HepG2 (cell line): ENCODE results near the gene ZSWIM5.

Source experiments
- HNRNPL ChIP-seq: fragments of 200-400 bp; formaldehyde crosslinking; IDR thresholded peaks from 2 replicates; pipeline ENCODE4 v1.6.1; 2017; ENCODE audit warnings: mild to moderate bottlenecking, low read depth, low read length
- SIN3A ChIP-seq: IDR thresholded peaks from 2 replicates; pipeline ENCODE4 v1.6.1; 2011; ENCODE audit warnings: low read depth, mild to moderate bottlenecking, control low read depth, low read length, borderline replicate concordance
- ZSCAN12 ChIP-seq: sonication (generic); formaldehyde crosslinking; IDR thresholded peaks from 2 replicates; pipeline ENCODE4 v1.9.0; 2021; ENCODE audit warnings: mild to moderate bottlenecking, missing genetic modification reagents
- TF ChIP-seq, protein P1 (sequence below): sonication (generic); formaldehyde crosslinking; IDR thresholded peaks from 2 replicates; pipeline ENCODE4 v1.4.0; 2020; ENCODE audit warnings: missing genetic modification reagents

DNA sequence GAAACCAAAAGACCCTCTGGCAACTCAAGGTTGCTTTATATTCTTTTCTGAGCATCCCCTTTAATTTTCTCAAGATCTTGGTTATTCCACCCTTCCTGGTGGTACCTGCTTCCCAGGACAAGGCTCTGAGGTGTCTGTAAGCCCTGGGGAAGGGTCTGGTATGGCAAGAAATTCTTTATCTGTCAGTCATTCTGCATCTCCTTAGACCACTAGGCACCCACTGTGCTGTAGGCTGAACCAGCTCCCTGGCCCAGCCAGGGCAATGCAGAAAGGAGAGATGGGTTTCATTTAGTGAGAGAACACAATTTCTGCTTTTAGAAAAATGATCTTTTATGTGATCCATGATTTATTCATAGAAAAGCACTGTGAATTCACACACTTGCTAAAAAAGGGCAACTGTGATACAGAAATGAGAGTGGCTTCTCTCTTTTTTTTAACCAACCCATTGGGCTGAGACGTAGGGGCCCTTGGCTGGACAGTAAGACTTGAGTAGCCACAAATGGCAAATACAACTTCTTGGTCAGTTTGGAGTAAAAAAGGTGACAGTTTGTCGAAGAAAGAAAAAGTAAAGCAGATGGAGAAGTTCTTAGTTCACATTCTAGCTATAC lies 190.2 kb downstream of the ZSWIM5 start:
- TF ChIP-seq SIN3A (no peak), ZSCAN12 (CRISPR knock-in tag) (no peak), HNRNPL (no peak)
- TF ChIP-seq, protein P1, sequence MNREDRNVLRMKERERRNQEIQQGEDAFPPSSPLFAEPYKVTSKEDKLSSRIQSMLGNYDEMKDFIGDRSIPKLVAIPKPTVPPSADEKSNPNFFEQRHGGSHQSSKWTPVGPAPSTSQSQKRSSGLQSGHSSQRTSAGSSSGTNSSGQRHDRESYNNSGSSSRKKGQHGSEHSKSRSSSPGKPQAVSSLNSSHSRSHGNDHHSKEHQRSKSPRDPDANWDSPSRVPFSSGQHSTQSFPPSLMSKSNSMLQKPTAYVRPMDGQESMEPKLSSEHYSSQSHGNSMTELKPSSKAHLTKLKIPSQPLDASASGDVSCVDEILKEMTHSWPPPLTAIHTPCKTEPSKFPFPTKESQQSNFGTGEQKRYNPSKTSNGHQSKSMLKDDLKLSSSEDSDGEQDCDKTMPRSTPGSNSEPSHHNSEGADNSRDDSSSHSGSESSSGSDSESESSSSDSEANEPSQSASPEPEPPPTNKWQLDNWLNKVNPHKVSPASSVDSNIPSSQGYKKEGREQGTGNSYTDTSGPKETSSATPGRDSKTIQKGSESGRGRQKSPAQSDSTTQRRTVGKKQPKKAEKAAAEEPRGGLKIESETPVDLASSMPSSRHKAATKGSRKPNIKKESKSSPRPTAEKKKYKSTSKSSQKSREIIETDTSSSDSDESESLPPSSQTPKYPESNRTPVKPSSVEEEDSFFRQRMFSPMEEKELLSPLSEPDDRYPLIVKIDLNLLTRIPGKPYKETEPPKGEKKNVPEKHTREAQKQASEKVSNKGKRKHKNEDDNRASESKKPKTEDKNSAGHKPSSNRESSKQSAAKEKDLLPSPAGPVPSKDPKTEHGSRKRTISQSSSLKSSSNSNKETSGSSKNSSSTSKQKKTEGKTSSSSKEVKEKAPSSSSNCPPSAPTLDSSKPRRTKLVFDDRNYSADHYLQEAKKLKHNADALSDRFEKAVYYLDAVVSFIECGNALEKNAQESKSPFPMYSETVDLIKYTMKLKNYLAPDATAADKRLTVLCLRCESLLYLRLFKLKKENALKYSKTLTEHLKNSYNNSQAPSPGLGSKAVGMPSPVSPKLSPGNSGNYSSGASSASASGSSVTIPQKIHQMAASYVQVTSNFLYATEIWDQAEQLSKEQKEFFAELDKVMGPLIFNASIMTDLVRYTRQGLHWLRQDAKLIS (CRISPR knock-in tag), result no peak
